NCI-H1105 treated with DMSO at 0.1 percent for 48 hours (cell line): ENCODE results near the gene DNAJB12.
"Not testable (repeated sequence)": the region's sequence is repeated elsewhere in the genome, so short reads cannot be mapped to it uniquely, and the experiment has no call there.

Experiments
- DNase-seq: peaks from one replicate; lab custom pipeline; 2025; lab: John Stamatoyannopoulos, UW

Gene DNAJB12

DNA sequence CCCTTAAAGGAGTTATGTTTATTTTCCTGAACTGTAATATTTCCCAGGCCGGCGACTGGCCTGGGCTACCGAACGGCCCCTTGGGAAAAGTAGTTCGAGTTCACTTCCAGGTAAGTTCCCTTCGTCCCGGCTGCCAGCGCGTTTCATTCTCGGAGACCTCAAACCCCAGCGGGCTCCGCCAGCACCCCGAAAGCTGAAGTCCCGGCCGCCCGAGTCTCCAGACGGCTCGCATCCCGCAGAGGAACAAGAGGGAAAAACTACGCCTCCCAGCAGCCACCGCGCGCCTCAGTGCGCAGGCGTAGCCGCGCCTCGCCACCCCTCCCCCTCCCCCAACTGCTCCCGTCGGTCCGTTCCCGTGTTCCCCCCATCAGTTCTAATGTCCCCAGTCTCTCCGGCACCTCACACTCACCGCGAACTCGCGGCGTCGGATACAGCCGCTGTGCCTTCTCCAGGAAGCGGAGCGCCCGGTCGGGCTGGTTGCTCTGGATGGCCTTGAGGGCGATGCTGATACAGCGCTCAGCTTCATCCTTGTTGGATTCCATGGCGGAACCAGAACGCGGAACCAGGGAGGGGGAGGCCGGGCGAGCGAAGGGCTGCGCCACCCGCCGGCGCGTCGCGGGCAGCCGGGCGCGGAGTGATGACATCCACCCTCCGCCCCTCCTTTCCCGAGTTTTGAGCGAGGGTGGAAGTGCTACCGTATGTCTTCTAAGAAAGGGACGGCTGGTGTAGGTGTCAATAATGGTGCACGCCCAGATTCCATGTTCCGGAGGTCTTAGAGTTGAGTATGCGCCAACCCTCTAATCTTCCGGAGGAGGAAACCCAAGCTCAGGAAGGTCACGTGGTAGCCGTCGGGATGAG is at the start of gene DNAJB12:
Gene DNAJB12 (minus strand): TSS at position 564 of the 858 bp plus-strand sequence. CDS start 22 bp downstream, at position 542.
- peak; percentile 78 for DNase-seq

DNA sequence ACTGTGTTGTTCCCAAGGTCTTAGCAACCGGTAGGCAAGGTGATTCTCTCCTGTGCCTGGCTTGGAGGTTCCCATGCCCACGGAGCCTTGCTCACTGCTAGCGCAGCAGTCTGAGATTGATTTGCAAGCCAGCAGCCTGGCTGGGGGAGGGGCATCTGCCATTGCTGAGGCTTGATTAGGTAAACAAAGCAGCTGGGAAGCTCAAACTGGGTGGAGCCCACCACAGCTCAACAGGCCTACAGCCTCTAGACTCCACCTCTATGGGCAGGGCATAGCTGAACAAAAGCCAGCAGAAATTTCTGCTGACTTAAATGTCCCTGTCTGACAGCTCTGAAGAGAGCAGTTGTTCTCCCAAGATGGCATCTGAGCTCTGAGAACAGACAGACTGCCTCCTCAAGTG is 40.9 kb upstream of the DNAJB12 start:
- DNase-seq = not testable (repeated sequence)

DNA sequence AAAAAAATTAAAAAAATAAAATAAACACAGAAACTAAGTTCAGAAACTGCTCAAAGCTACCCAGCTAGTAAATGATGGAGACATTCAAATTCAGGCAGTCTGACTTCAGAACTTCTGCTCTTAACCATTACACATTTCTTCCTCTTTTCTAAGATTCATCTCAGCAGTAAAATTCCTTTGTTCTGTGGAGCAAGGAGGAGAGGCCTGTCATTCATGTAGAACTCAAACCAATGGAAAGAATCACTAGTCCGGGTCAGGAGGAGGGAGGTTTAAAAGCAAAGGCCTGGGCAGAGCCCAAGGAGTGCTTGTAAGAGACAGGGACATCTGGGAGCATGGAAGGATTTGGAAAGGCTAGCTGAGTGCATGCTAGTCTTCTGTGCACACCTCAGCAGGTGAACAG is 37.9 kb upstream of the DNAJB12 start:
- no peak for DNase-seq

DNA sequence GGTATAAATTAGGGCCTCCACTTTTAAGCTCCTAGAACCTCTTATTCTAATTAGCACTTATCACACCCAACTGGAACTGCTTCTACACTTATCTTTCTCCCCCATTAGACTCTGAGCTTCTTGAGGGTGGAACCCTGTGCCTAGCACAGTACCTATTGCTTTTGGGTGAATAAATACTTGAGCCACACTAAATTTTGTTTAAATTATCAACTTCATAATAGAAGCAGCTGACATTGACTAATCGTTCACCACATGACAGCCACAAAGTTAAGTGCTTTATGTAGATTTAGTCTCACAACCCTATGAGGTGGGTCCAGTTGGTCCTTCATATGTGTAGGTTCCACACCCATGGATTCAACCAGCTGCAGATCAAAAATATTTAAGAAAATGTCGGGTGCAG is 36.0 kb upstream of the DNAJB12 start:
- DNase-seq = no peak

DNA sequence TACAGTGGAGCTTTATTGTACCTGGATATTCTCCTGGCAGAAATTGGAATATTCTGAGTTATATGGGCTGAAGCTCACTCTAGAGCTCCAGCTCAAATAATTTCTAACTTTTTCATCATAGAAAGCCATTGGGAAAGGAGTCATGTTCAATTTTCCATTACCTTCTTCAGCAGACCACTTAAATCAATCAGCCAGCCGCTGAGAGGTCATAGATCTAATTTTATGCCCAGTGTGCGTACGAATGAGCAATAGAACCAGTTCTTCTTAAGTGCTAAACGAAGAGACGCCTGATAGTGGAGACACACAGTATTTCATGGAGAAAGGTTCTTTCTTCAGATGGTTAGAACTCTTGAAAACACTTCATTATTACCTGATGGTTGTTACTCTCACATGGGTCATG is 35.0 kb upstream of the DNAJB12 start:
- no peak for DNase-seq

DNA sequence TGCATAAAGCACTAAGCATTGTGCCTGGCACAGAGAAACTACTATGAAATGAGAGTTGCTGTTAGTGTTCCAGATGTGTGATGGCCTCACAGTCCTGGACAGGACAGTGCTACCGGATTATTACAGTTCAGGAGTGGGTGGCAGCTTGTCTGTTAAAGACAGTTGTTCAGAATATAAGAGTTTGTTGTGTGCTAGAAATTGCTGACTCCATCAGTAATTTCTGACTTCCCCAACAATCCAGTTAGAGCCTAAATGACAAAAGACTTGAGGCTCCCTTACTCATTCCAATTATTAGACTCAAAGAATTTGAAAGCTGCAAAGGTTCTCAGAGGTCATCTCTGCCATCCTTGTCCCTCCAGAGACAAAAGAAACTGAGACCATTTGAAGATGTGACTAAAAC is 34.3 kb upstream of the DNAJB12 start:
- no peak for DNase-seq

DNA sequence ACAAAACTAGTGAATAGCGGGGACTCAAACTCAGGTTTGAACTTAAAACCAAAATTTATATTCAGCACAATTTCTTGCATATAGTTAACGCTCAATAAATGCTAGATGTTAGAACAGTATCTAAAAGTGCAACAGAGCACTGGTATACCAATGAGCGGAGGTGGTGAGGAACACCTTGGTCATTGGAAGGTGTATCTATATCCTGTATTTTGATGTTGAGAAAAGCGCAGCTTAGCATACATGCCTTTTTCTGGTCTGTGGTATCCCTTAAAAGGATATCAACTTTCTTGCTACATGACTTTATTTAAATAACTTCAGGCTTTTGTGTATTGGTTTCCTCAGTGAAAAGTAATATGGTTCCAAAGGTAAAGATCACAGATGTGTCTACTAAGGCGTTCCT is 33.3 kb upstream of the DNAJB12 start:
- DNase-seq = no peak

DNA sequence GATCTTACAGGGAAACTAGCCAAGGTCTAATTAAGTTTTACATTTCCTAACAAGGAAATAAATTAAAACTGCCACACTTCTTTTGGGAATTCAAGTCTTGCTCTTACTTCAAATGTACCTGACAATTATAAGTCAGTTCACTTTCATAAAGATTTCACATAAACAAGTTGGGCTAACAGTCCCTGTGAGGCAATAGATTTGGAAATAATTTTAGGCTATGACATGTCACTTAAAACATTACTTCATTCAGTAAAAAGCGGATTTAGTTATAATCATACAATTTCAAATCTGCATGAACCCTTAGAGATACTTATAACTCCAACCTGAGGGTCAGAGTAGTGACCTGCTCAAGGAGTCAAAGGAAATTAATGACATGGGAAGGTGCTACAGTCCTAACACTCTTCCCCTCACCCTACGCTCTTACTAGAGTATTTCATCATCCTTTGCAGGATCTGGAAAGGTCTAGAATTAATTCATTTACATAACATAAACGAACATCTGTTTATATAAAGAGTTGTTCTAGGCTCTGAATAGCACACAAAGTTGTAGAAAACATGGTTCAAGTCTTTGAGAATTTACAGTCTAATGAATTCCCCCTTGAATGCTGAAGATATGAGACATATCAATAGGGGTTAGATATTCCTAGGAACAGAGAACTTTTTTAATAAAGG is 32.3 kb upstream of the DNAJB12 start:
- no peak for DNase-seq

DNA sequence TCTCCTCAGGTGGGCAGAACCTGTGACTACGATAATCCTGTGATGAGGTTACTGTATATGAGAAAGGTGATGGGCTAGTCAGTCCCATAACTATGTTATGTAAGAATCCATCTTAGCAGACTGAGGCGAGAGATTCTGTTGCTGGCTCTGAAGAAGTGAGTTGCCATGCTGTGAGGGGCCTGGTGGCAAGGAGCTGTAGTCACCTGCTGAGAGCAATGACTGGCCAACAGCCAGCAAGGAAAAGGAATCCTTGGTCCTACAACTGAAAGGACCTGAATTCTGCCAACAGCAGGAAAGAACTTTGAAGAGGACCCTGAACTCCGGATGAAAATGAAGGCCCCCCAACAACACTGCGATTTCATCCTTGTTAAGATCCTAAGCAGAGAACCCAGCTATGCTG is 31.0 kb upstream of the DNAJB12 start:
- no peak for DNase-seq

DNA sequence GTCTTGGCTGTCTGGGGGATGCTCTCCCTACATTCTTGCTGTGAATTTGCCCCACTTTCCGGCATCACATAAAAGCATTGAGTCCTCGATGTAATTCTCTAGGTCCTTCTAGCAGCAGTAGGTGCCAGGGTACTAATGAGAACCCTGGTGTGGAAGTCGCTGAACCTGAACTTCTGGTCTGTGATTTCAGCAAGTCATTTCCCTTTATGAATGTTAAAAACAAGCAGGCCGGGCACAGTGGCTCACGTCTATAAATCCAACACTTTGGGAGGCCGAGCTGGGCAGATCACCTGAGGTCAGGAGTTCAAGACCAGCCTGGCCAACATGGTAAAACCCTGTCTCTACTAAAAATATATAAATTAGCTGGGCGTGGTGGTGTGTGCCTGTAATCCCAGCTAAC is 30.3 kb upstream of the DNAJB12 start:
- DNase-seq = not testable (repeated sequence)

DNA sequence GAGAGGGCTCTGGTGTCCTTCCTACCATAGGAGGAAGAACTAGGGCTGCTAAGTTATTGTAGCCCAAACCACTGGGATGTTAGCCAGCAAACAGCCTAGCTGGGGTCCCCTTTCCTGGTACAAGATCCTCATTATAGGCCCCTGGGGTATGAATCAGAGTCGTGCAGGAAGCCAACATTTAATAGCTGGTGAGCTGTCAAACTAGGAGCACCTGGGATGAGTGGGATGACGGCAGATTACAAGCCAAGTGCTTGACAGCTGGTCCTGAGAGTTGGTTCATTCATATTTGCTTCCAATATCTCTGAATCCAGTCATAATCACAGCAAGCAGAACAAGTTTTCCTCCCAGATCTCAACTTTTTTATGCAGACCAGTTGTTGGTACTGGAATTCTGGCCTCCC is 25.1 kb upstream of the DNAJB12 start:
- DNase-seq = no peak

DNA sequence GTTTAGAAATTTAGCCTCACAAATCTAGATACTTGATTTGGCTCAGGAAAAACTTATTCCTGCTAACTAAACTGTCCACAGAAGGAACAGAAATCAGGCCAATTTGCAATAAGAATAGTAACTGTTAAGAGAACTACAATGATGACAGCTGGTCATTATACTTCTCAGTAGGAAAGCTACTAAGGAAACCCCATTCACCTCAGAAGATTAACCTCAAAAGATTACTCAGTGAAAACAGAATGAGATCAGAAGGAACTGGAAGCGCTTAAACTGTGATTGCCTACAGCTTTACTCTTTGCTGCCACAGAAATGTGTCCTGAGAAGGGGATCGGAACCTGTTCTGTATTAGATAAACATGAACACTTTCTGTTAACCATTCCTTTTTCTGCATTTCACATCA is 24.3 kb upstream of the DNAJB12 start:
- no peak for DNase-seq

DNA sequence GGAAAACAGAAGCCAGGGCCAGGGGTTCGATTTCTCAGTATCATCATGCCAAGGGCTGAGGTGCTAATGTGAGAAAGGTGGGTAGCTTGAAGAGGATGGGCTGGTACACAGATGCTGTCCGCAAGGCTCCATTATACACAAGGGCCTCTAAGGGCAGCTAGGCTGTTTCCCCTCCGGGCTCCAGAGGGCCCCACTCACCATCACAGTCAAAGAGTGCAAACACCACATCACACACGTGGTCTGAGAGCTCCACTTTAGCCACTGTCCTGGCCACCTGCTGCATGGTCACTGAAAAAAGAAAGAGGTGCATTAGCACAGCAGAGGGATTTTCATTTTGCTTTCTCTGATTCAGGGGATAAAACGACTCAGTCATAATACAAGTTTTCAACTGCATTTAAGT is 20.9 kb upstream of the DNAJB12 start:
- no peak for DNase-seq

DNA sequence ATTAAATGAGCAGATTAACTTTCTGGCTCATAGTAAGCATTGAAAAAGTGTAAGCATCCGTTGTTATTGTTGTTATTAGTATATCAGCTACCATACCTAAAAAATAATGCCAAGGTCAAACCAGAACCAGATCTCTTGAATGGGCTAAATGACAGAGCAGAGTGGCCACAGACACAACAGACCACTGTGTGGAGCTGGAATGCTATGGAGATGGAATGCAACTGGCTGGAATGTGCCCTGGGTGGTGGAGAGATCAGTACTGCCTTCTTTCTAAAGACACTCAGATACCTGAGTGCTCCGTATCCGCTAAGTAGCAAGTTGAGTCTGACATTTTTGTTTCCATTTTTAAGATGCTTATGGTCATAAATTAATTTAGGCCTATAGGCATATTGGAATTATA is 20.5 kb upstream of the DNAJB12 start:
- no peak for DNase-seq

DNA sequence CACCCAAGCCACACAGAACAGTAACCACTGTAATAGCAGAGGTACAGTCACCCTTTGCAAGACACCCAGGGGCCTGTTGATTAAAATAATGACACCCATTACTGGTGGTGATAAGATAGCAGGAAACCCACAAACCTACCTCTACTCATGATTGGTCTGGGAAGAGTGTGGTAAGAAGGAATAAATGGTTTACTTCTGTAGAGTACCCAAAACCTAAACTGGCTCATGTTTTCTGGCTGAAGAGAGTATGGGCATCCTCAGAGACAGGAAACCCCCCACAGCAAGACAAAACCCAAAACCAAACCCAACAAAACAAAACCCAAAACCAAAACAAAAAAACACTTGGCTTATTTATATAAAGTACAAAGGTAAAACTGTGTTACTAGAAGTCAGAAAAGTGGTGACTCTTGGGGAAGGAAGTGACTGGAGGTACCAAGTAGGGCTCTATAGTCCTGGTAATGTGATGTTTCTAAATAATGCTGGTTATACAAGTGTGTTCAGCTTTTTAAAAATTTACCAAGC is 15.5 kb upstream of the DNAJB12 start:
- no peak for DNase-seq

DNA sequence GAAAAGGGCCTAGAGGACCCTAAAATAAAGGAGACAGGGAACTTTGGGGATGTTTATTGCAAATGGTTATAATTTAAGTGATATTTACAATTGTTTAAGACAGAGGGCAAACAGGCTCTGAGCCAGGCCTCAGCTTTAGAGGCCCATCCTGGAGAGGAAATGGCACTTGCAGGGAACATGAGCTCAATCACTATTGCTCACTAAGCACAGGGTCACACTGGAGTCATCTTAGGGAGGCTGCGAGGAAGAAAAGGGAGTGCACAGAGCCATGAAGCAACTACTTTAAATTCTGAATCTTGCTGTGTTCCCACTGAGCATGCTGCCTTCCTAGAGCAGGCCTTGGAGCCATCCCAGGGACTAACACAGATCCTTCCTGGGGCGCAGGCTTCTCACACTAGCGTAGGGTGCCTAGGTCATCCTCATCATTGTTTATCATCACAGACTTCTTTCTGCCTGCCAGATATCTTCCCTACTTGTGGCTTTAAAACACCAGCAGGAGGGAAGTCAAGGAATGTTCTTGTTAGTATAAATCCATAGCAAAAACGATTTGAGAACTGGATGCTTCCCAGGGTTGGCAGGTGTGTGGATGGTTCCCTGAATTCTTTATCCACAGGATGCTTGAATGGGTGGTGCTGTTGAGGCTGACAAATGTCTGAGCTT is 12.7 kb upstream of the DNAJB12 start:
- no peak for DNase-seq

DNA sequence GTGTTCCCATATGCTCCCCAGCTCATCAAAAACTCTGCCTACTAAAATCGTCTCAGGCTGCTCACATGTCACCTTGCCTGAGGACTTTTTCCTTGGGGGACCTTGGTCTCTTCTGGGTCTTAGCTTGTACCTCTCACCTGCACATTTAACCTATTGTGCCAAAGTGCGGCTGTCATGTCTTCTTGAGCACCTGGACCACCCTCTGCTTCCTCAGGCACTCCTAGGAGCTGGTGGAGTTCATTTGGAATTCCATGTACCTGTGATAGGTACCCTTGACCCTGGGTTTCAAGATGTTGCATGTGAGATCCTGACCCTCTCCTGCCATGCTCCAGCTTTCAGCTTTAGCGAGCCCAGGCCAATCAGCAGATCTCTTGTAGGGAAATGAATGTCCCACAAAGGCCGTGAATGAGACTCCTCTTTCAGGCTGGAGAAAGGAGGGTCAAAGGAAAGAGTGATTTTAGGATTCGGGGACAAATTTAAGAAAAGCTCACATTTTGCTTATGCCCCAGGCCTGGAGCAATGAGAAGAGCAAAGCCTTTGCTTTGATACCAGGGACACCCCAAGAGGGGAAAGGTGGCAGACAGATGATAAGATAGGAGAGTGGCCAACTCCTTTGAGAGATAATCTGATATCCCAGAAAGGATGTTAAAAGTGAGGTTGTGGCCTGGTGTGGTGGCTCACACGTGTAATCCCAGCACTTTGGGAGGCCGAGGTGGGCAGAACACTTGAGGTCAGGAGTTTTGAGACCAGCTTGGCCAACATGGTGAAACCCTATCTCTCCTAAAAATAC is 10.6 kb upstream of the DNAJB12 start:
- no peak for DNase-seq

DNA sequence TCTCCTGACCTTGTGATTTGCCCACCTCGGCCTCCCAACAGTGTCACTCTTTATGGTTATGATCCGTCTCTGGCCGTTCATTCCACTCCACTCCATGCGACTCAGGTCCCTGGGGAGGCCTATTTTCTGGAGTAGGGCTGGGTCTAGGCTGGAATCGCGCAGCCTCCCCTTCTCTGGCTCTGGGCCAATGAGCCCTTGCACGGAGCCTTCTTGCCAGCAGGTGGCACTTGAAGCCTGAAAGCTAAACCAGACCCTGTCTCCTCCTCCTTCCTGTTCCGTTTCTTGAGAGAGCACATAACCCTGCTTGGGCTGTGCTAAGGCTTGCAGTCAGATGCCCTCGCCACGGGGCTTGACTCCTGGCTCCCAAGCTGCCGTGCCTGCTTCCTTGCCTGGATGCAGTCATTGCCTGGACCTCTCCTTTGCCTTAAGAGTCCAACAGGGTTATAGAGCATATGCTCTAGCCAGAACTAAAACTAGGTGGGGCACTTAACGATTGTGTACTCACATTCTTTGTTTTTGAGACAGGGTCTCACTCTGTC is 9.6 kb upstream of the DNAJB12 start:
- DNase-seq = peak; percentile 87

DNA sequence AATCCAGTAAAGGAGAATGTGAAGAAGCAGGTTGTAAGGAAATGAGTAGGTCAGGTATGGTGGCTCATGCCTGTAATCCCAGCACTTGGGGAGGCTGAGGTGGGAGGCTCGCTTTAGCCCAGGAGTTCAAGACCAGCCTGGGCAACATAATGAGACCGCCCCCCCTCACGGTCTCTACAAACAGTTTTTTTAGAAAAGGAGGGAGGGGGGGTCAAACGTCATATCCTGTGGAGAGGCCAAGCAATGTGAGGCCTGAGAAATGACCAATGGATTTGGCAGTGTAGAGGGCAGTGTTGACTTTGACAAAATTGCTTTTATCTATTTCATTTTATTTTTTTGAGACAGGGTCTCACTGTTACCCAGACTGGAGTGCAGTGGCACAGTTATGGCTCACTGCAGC is 2.3 kb upstream of the DNAJB12 start:
- no peak for DNase-seq

DNA sequence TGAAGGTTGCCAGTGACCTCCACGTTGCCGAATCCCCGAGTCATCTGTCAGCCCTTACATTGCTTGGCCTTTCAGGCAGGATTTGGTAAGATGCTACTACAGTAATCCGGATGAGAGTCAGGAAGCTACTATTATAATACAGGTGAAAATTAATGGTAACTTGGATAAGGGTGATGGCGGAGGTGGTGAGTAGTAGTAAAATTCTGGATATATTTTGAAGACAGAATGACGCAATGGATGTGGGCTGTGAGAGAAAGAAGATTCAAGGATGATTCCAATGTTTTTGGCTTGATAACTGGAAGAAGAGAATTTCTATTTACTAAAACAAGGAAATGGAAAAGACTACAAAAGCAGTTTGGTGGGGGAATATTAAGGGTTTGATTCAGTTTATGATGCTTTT is 1.4 kb upstream of the DNAJB12 start:
- DNase-seq = no peak

DNA sequence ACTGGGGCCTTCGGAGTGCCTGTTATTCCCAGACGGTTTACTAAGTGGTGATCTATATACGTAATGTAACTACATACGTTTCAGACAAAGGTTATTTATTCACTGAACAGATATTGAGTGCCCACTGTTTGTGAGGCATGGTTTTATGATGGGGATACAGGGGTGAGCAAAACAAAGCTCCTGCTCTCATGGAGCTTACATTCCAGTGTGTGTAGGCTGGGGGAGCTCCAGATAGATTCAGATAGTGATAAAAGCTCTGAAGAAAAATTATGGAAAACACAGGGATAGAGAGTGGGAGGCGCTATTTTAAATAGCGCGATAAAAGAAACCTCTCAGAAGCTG is 466 bp upstream of the DNAJB12 start:
- no peak for DNase-seq

DNA sequence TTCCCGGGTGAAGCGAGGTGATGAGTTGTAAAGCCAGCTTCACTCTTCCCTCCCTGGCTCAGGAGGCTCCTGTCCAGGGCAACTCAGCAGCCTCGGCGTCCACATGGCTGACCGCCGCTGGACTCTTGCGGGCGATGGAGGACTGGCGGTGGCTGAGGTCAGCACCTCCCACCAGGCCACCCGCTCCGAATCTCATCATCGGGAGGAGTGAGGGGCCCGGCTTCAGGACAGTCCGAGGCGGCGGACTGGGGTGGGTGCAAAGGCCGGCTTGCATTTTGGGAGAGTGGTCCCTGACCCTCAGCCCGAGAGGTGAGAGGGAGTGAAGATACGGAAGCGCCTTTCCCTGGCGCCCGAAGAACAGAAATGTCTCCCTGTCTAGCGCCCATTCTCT is 759 bp downstream of the DNAJB12 start:
- no peak for DNase-seq
